Kidney (tissue), 14 donors: ENCODE data around the gene LRRC55. TPM values are rescaled to one million over a fixed set of nuclear protein-coding genes. Genes with fewer than 3 reads are reported as not detected.

Source experiments
- DNase-seq, 5 donors: peaks; one replicate each; pipeline ENCODE4 v3.0.0-alpha.2; 2013 to 2020
- FAIRE-seq: peaks from 2 replicates; lab custom pipeline; 2012; peaks lifted over from hg19 to GRCh38; lab: Jason Lieb, UNC
- H3K27ac ChIP-seq, 2 donors: one replicate each; pipeline ENCODE4 v1.7.0; 2013; ENCODE audit warnings: low read depth in 2 of 2, low read length in 2 of 2, inconsistent platforms in 1 of 2
- H3K27me3 ChIP-seq: one replicate; pipeline ENCODE4 v1.7.1; 2013; ENCODE audit warnings: low read length, inconsistent platforms; ENCODE audit not compliant: control insufficient read depth, insufficient read depth
- H3K36me3 ChIP-seq, 3 donors: one replicate each; pipeline versions ENCODE4 v1.7.0 to v1.7.1; 2013; ENCODE audit warnings: low read length in 3 of 3, control low read depth in 1 of 3, inconsistent platforms in 1 of 3; ENCODE audit not compliant: insufficient read depth in 3 of 3, control insufficient read depth in 2 of 3
- H3K4me1 ChIP-seq, 3 donors: one replicate each; pipeline versions ENCODE4 v1.7.0 to v1.7.1; 2013; ENCODE audit warnings: low read length in 3 of 3, inconsistent platforms in 1 of 3, low read depth in 1 of 3; ENCODE audit not compliant: control insufficient read depth in 2 of 3, insufficient read depth in 2 of 3
- H3K4me3 ChIP-seq, 3 donors: one replicate each; pipeline versions ENCODE4 v1.7.0 to v1.8.1; 2013; ENCODE audit warnings: low read length in 3 of 3, control low read depth in 1 of 3, inconsistent platforms in 1 of 3
- H3K9ac ChIP-seq, 3 donors: one replicate each; pipeline versions ENCODE4 v1.7.0 to v1.7.1; 2013; ENCODE audit warnings: low read length in 3 of 3, control low read depth in 1 of 3, inconsistent platforms in 1 of 3
- H3K9me3 ChIP-seq, 3 donors: one replicate each; pipeline versions ENCODE4 v1.7.0 to v1.7.1; 2013; ENCODE audit warnings: low read length in 3 of 3, control low read depth in 1 of 3, inconsistent platforms in 1 of 3; ENCODE audit not compliant: control insufficient read depth in 2 of 3, insufficient read depth in 1 of 3
- intact Hi-C: fragments of 100-400 bp; cut with DNase I; formaldehyde crosslinking; loops from one replicate; pipeline ENCODE4 v1.11.1; 2022
- polyA plus RNA-seq: library from polyadenylated mRNA; stranded (reverse); fragments of 350-450 nt; fragmentation: Illumina TruSeq; extraction: RNeasy Lipid Tissue Mini Kit (QIAGEN cat#74804); gene quantifications from one replicate; pipeline ENCODE4 v1.2.3, GENCODE V29; 2014; ENCODE audit warnings: low read depth, low replicate concordance; ENCODE audit not compliant: insufficient read depth
- total RNA-seq: library from RNA; stranded (reverse); fragmentation: NEBNext Ultra II Directional; extraction: Animal tissue kit (Norgen Biotek cat#: 25700); gene quantifications from one replicate; pipeline ENCODE4 v1.2.1, GENCODE V29; 2021
- TF ChIP-seq, protein P1 (sequence below): IDR thresholded peaks from 3 replicates; pipeline ENCODE4 v1.5.1; 2012; ENCODE audit warnings: mild to moderate bottlenecking, moderate library complexity, borderline replicate concordance; ENCODE audit not compliant: insufficient read depth; ENCODE audit errors: extremely low read depth
- donor health status: control.
- donor health status: control.
- donor health status: control.
- donor health status: control.
- donor health status: control.
- donor health status: DM: yes; HTN: yes; CAD: no.
- donor health status: Normal renal cell carcinoma (clear cell type).

LRRC55 gene
- total and polyA plus RNA-seq, 2 donors from 2014 or later = 0.09 TPM; not detected in 1

- Histone ChIP-seq H3K27me3 (peaks cover 2% of the 10 kb centered on the region), H3K4me3 (no peak overlapping the region), H3K9me3 (no peaks in the 10 kb centered on the region), H3K4me1 (no peaks in the 10 kb centered on the region), H3K9ac (no peak overlapping the region), H3K27ac (no peak overlapping the region), H3K36me3 (no peaks in the 10 kb centered on the region)
- no peak for DNase-seq
- no peak for FAIRE-seq
- intact Hi-C loops = no loop called here
- TF ChIP-seq, protein P1, sequence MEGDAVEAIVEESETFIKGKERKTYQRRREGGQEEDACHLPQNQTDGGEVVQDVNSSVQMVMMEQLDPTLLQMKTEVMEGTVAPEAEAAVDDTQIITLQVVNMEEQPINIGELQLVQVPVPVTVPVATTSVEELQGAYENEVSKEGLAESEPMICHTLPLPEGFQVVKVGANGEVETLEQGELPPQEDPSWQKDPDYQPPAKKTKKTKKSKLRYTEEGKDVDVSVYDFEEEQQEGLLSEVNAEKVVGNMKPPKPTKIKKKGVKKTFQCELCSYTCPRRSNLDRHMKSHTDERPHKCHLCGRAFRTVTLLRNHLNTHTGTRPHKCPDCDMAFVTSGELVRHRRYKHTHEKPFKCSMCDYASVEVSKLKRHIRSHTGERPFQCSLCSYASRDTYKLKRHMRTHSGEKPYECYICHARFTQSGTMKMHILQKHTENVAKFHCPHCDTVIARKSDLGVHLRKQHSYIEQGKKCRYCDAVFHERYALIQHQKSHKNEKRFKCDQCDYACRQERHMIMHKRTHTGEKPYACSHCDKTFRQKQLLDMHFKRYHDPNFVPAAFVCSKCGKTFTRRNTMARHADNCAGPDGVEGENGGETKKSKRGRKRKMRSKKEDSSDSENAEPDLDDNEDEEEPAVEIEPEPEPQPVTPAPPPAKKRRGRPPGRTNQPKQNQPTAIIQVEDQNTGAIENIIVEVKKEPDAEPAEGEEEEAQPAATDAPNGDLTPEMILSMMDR = no peak
These were observed 49.2 kb downstream of the LRRC55 start for GRCh38 chr11:57230791-57231538.

GRCh38 chr11:57231539-57232253 lies 49.9 kb downstream of the LRRC55 start:
- Histone ChIP-seq H3K27ac (no peak overlapping the region), H3K36me3 (no peaks in the 10 kb centered on the region), H3K9ac (no peak overlapping the region), H3K4me3 (no peak overlapping the region), H3K27me3 (peaks cover 2% of the 10 kb centered on the region), H3K9me3 (no peaks in the 10 kb centered on the region), H3K4me1 (no peaks in the 10 kb centered on the region)
- DNase-seq (no peak), FAIRE-seq (no peak)
- TF ChIP-seq, protein P1 = no peak
- intact Hi-C loops = no loop called here

GRCh38 chr11:57233702-57234101 lies 51.9 kb downstream of the LRRC55 start:
- no peak overlapping the region for H3K9ac ChIP-seq
- H3K4me3 ChIP-seq = peak overlapping the region in 1 of 3 donors; percentile 20
- no peak for DNase-seq
- intact Hi-C loops = no loop called here
- no peaks in the 10 kb centered on the region for H3K4me1 ChIP-seq
- H3K36me3 ChIP-seq = no peaks in the 10 kb centered on the region
- FAIRE-seq = no peak
- no peak overlapping the region for H3K27ac ChIP-seq
- TF ChIP-seq, protein P1 = no peak
- no peaks in the 10 kb centered on the region for H3K9me3 ChIP-seq
- H3K27me3 ChIP-seq = peaks cover 2% of the 10 kb centered on the region
